Mucosa of descending colon (tissue), 3 donors: ENCODE measurements around the gene METTL8. TPM values are rescaled to one million over a fixed set of nuclear protein-coding genes. Genes with fewer than 3 reads are reported as not detected.

Experiments used
- ATAC-seq: fragments of 200-7000 bp; cut with Tn5 transposase; one replicate; pipeline ENCODE4 v1.9.1; 2020; ENCODE audit warnings: mild to moderate bottlenecking, moderate library complexity
- DNase-seq, 3 donors: peaks; one replicate each; pipeline ENCODE4 v3.0.0-alpha.2; 2020
- H3K36me3 ChIP-seq: fragments of 200-600 bp; one replicate; pipeline ENCODE4 v1.8.0; 2021; ENCODE audit warnings: low read depth, mild to moderate bottlenecking
- H3K4me1 ChIP-seq: fragments of 200-600 bp; one replicate; pipeline ENCODE4 v1.8.0; 2021; ENCODE audit warnings: low read depth, mild to moderate bottlenecking
- H3K4me3 ChIP-seq: fragments of 200-600 bp; one replicate; pipeline ENCODE4 v1.8.0; 2021; ENCODE audit warnings: mild to moderate bottlenecking
- H3K9me3 ChIP-seq: fragments of 200-600 bp; one replicate; pipeline ENCODE4 v1.8.0; 2021; ENCODE audit warnings: mild to moderate bottlenecking
- intact Hi-C, 2 donors: fragments of 100-400 bp; cut with DNase I in 1 of 2; cut with micrococcal nuclease in 1 of 2; formaldehyde crosslinking; loops; one replicate each; pipeline versions ENCODE4 v1.11.0 to v1.11.1; 2022; cut with DNase I, micrococcal nuclease
- total RNA-seq, 3 donors: library from RNA; stranded (reverse); fragmentation: NEBNext Ultra II Directional in 2 of 3; extraction: Animal tissue kit (Norgen Biotek cat#: 25700) in 2 of 3; gene quantifications; one replicate each; pipeline versions ENCODE4 v1.2.1 to v1.2.4, GENCODE V29; 2021 to 2023
- TF ChIP-seq, protein P1 (sequence below): fragments of 200-600 bp; IDR thresholded peaks from one replicate; pipeline ENCODE4 v1.8.0; 2022; ENCODE audit warnings: antibody characterized with exemption, mild to moderate bottlenecking
- donor health status: DM: no; HTN: no; CAD: no; lungs with moderate emphysema.
- donor health status: DM: no; HTN: no; CAD: no.
- donor health status: DM: no; HTN: yes; CAD: no.

The METTL8 gene
- total RNA-seq, 3 donors from 2014 or later = 15.9 to 44.9 (median 20.7) TPM

DNA sequence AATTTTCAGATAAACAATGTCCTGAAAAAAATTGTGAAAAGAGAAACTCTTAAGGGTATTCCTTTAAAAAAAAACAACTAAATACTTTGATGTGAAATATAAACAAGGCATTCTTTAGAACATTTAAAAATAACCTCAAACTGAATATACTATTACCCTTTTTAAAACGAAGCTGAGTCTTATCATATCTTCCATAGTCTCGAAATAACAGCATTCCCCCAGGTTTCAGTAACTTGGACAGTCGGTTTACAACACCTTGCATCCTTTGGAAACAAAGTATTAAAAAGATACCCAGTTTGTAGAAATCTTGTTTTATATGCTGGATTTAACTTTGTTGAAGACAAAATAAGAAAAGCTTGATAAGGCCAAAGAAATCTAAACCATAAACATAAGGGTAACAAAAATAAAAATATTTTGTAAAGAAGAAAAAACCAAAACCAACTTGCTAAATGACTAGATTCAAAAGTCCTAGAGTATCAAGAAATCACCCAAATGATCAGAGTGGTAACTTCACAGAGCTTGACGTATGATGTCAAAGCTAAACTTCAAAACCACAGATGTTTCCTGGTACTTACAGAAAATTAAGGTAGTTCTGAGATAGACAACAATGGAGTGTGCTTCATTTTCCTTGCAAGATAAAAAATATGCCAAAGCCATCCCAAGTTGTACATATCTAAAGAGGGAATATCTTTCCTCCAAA is 107.8 kb downstream of the METTL8 start:
- H3K4me3 ChIP-seq = no peak overlapping the region

DNA sequence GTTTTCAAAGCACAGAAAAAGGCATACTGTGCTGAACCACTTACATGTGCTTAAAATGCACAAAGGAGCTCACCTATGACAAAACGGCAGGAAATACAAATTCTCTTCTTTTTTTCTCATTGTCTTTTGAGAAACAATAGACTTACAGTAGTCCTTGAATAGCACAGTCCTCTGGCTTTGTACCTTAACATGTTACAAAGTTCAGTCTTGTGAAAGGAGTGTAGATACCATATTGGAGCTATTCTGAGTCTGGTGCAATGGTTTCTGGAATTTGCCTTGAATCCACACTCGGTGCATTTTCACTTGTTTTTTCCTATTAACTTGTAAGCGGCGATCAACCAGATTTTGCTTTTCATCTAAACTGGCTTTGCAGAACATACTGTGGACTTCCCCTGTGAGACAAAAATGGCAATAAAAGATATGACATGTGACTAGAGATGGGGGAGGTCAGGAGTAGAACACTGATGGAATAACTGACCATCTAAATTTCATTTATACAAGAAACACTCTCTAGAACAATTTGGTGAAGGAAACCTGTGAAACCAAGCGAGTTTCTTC is 109.7 kb downstream of the METTL8 start:
- Histone ChIP-seq H3K36me3 (no peaks in the 10 kb centered on the region), H3K4me1 (no peaks in the 10 kb centered on the region), H3K9me3 (no peaks in the 10 kb centered on the region), H3K4me3 (no peak overlapping the region)
- DNase-seq = no peak
- intact Hi-C loops = no loop called here
- peak; percentile 18 for ATAC-seq
- TF ChIP-seq, protein P1, sequence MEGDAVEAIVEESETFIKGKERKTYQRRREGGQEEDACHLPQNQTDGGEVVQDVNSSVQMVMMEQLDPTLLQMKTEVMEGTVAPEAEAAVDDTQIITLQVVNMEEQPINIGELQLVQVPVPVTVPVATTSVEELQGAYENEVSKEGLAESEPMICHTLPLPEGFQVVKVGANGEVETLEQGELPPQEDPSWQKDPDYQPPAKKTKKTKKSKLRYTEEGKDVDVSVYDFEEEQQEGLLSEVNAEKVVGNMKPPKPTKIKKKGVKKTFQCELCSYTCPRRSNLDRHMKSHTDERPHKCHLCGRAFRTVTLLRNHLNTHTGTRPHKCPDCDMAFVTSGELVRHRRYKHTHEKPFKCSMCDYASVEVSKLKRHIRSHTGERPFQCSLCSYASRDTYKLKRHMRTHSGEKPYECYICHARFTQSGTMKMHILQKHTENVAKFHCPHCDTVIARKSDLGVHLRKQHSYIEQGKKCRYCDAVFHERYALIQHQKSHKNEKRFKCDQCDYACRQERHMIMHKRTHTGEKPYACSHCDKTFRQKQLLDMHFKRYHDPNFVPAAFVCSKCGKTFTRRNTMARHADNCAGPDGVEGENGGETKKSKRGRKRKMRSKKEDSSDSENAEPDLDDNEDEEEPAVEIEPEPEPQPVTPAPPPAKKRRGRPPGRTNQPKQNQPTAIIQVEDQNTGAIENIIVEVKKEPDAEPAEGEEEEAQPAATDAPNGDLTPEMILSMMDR = no peak

More for the DNA sequence above, 107.8 kb downstream of the METTL8 start:
- Histone ChIP-seq H3K36me3 (no peaks in the 10 kb centered on the region), H3K9me3 (no peaks in the 10 kb centered on the region), H3K4me1 (no peaks in the 10 kb centered on the region)
- intact Hi-C loops = no loop called here
- DNase-seq = no peak
- ATAC-seq = peak; percentile 51
- TF ChIP-seq, protein P1 = no peak

DNA sequence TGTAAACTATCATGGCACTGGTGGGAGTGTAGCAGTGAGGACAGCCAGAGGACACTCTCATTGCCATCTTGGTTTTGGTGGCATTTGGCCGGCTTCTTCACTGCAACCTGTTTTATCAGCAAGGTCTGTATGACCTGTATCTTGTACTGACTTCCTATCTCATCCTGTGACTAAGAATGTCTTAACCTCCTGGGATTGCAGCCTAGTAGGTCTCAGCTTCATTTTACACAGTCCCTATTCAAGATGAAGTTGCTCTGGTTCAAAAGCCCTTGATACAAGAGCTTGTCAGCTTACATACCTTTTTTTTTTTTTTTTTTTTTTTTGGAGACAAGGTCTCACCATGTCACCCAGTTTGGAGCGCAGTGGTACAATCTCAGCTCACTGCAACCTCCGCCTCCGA is 110.9 kb downstream of the METTL8 start:
- TF ChIP-seq, protein P1 = no peak
- DNase-seq = no peak
- no peaks in the 10 kb centered on the region for H3K9me3 ChIP-seq
- H3K4me3 ChIP-seq = no peak overlapping the region
- ATAC-seq = no peak
- H3K36me3 ChIP-seq = no peaks in the 10 kb centered on the region
- no peaks in the 10 kb centered on the region for H3K4me1 ChIP-seq
- intact Hi-C loops = no loop called here

DNA sequence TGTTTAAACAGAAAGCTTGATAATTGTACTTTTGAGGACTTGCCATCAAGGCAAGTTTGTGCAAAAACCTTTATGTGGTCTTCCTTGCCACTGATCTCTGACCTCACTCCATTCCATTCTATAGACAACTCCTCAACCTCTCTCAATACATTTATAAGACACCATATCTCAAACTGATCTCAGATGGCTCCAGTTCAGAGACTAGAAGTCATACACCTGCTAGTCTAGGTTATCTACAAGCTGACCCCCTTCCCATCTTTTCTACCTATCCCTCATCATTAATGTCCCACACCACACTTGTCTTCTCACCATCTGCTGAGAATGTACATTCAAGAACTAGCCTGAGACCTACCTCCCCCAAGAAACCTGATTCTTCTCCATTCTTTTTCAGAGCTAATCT is 113.1 kb downstream of the METTL8 start:
- ATAC-seq (no peak), DNase-seq (no peak)
- TF ChIP-seq, protein P1 = no peak

DNA sequence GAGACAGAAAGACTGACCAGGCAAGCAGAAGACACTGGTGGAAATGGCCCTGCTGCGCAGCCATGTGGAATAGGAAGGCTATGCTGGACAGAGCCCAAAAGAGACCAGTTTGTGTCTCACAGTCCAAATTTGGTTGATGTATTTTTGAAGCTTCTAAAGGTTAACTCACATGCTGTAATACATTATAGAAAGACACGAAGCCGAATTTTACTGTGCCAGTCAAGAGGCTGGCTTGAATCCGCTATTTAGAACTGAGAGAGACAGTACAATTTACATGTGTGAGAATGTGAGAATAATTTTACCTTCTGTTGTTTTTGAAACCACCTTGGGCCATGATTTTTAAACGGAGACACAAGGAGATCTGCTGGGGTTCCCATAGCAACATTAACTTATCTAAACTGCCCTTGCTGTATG is 113.6 kb downstream of the METTL8 start:
- Histone ChIP-seq H3K36me3 (no peaks in the 10 kb centered on the region), H3K4me1 (no peaks in the 10 kb centered on the region), H3K9me3 (no peaks in the 10 kb centered on the region), H3K4me3 (no peak overlapping the region)
- TF ChIP-seq, protein P1 = no peak
- DNase-seq = no peak
- ATAC-seq = no peak
- intact Hi-C loops = no loop called here

More for the DNA sequence above, 113.1 kb downstream of the METTL8 start:
- H3K4me3 ChIP-seq = no peak overlapping the region
- H3K9me3 ChIP-seq = no peaks in the 10 kb centered on the region
- no peaks in the 10 kb centered on the region for H3K36me3 ChIP-seq
- no peaks in the 10 kb centered on the region for H3K4me1 ChIP-seq
- intact Hi-C loops = no loop called here
